Stimulated activated CD8-positive, alpha-beta memory T cell treated with anti-CD3 and anti-CD28 coated beads, Interleukin-7, amount 100 ng/mL, for 24 hours (primary cell): ENCODE measurements around the gene SLC39A13.

Experiments used
- DNase-seq: peaks from one replicate; pipeline ENCODE4 v3.0.0-alpha.2; 2020; ENCODE audit warnings: low read depth

SLC39A13 gene

GRCh38 chr11:47453365-47453764, 45.0 kb downstream of the SLC39A13 start:
- DNase-seq, result no peak

DNA sequence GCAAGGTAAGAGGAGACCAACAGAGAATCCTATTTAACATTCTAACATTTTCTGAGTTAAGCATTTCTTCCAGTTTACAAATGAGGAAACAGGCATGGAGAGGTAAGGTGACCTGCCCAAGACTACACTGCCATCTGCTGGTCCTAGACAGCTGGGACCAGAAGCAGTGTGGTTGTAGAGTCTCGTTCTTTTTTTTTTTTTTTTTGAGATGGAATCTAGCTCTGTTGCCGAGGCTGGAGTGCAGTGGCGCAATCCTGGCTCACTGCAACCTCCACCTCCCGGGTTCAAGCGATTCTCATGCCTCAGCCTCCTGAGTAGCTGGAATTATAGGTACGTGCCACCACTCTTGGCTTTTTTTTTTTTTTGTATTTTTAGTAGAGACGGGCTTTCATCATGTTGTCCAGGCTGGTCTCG, 45.9 kb downstream of the SLC39A13 start:
- peak; percentile 8 for DNase-seq

GRCh38 chr11:47460571-47461235, 52.3 kb downstream of the SLC39A13 start:
- DNase-seq, result no peak

- DNase-seq, result no peak
Observed at GRCh38 chr11:47461876-47462275, 53.5 kb downstream of the SLC39A13 start.

- no peak for DNase-seq
Observed at GRCh38 chr11:47464483-47464882, 56.1 kb downstream of the SLC39A13 start.
